GM12878 (cell line): ENCODE data around the gene RHCG. TPM values are rescaled to one million over a fixed set of nuclear protein-coding genes. Genes with fewer than 3 reads are reported as not detected.

Experiments
- ATAC-seq: fragments of 200-7000 bp; cut with Tn5 transposase; 3 replicates; pipeline ENCODE4 v1.9.1; 2020; ENCODE audit warnings: mild to moderate bottlenecking, moderate library complexity
- BruUV-seq: library from RNA; stranded (reverse); fragments of 400-500 nt; replicated peaks from 2 replicates; lab custom pipeline; 2021; lab: Mats Ljungman, UMichigan
- CTCF ChIA-PET: fragments of 300-600 bp; sonication (Branson Sonifier 250); formaldehyde crosslinking; extraction: SDS; loops from one replicate; lab custom pipeline; 2021; ENCODE audit warnings: inconsistent platforms; lab: Yijun Ruan, JAX
- POLR2A ChIA-PET: fragments of 350-600 bp; formaldehyde crosslinking; extraction: SDS; loops from one replicate; lab custom pipeline; 2021; ENCODE audit warnings: inconsistent platforms; lab: Charles Lee
- RAD21 ChIA-PET: fragments of 300-600 bp; sonication (Branson Sonifier 250); formaldehyde crosslinking; loops from one replicate; lab custom pipeline; 2023; ENCODE audit warnings: antibody characterized with exemption; ENCODE audit not compliant: unreplicated experiment; lab: Charles Lee
- SMC1A ChIA-PET: fragments of 300-600 bp; sonication (Branson Sonifier 250); formaldehyde crosslinking; loops from one replicate; lab custom pipeline; 2023; ENCODE audit not compliant: unreplicated experiment, uncharacterized antibody; lab: Charles Lee
- DNase-seq: peaks from one replicate; pipeline ENCODE4 v3.0.0-alpha.2; 2011; ENCODE audit warnings: low read depth, low spot score
- FAIRE-seq: peaks from 3 replicates; lab custom pipeline; 2011; peaks lifted over from hg19 to GRCh38; lab: Jason Lieb, UNC
- H2AFZ ChIP-seq: 2 replicates; pipeline ENCODE4 v1.6.0; 2011; ENCODE audit warnings: low read depth, low read length, control low read depth; ENCODE audit not compliant: control insufficient read depth
- H3K27ac ChIP-seq: 2 replicates; pipeline ENCODE4 v1.5.1; 2011; ENCODE audit warnings: control low read depth; ENCODE audit not compliant: control insufficient read depth, insufficient read depth
- H3K27me3 ChIP-seq, 2 experiments: replicated peaks in 1 of 2; 2 replicates each; pipeline versions ENCODE4 v1.6.0 to v1.6.1; 2011; ENCODE audit warnings: low read length in 1 of 2; ENCODE audit not compliant: control insufficient read depth in 2 of 2, insufficient read depth in 2 of 2
- H3K36me3 ChIP-seq, 2 experiments: 2 replicates each; pipeline ENCODE4 v1.5.1; 2011; ENCODE audit warnings: low read length in 1 of 2; ENCODE audit not compliant: control insufficient read depth in 2 of 2, insufficient read depth in 2 of 2
- H3K4me1 ChIP-seq: 2 replicates; pipeline ENCODE4 v1.6.1; 2011; ENCODE audit warnings: mild to moderate bottlenecking, low read length, moderate library complexity, mixed read lengths; ENCODE audit not compliant: control insufficient read depth, insufficient read depth
- H3K4me2 ChIP-seq: 2 replicates; pipeline ENCODE4 v1.6.0; 2011; ENCODE audit warnings: control low read depth; ENCODE audit not compliant: control insufficient read depth, insufficient read depth
- H3K4me3 ChIP-seq: fragments of 200-600 bp; sonication (generic); 2 replicates; pipeline ENCODE4 v1.5.1; 2016
- H3K79me2 ChIP-seq: 2 replicates; pipeline ENCODE4 v1.6.0; 2011; ENCODE audit warnings: low read length; ENCODE audit not compliant: control insufficient read depth, insufficient read depth
- H3K9ac ChIP-seq: 2 replicates; pipeline ENCODE4 v1.8.0; 2011; ENCODE audit warnings: low read length, control low read depth, mixed read lengths; ENCODE audit not compliant: control insufficient read depth, insufficient read depth
- H3K9me3 ChIP-seq: replicated peaks from 3 replicates; pipeline ENCODE4 v1.5.1; 2011; ENCODE audit warnings: mild to moderate bottlenecking, low read length; ENCODE audit not compliant: control insufficient read depth, insufficient read depth
- H4K20me1 ChIP-seq: 2 replicates; pipeline ENCODE4 v1.6.0; 2011; ENCODE audit not compliant: control insufficient read depth, insufficient read depth
- CBX3 ChIP-seq: fragments of 200-600 bp; sonication (generic); IDR thresholded peaks from 2 replicates; pipeline ENCODE4 v1.6.1; 2016; ENCODE audit warnings: low read depth, borderline replicate concordance
- E2F4 ChIP-seq: IDR thresholded peaks from 2 replicates; pipeline ENCODE4 v1.6.1; 2012; ENCODE audit warnings: low read depth, low read length, improper control_type of control experiment
- FOXK2 ChIP-seq: fragments of 450-650 bp; IDR thresholded peaks from 2 replicates; pipeline ENCODE4 v1.6.1; 2017; ENCODE audit warnings: mild to moderate bottlenecking, moderate library complexity
- FOXM1 ChIP-seq: IDR thresholded peaks from 2 replicates; pipeline ENCODE4 v1.6.1; 2012; ENCODE audit warnings: low read depth, mild to moderate bottlenecking, inconsistent platforms, low read length, moderate library complexity
- HCFC1 ChIP-seq: fragments of 150-350 bp; IDR thresholded peaks from 2 replicates; pipeline ENCODE4 v1.6.1; 2014; ENCODE audit warnings: low read length
- HDAC6 ChIP-seq: fragments of 200-600 bp; sonication (generic); IDR thresholded peaks from one replicate; pipeline ENCODE4 v1.8.0; 2017; ENCODE audit warnings: antibody characterized with exemption; ENCODE audit not compliant: unreplicated experiment
- HSF1 ChIP-seq: fragments of 150-350 bp; IDR thresholded peaks from 2 replicates; pipeline ENCODE4 v1.6.1; 2014; ENCODE audit warnings: mild to moderate bottlenecking, low read depth, low read length
- IRF5 ChIP-seq: fragments of 450-650 bp; IDR thresholded peaks from 2 replicates; pipeline ENCODE4 v1.6.1; 2017; ENCODE audit warnings: borderline replicate concordance
- KLF5 ChIP-seq: fragments of 450-650 bp; IDR thresholded peaks from 2 replicates; pipeline ENCODE4 v1.6.1; 2014; ENCODE audit warnings: mild to moderate bottlenecking; ENCODE audit not compliant: partially characterized antibody
- MEF2A ChIP-seq: IDR thresholded peaks from 2 replicates; pipeline ENCODE4 v1.6.1; 2011; ENCODE audit warnings: low read depth, mild to moderate bottlenecking, low read length, moderate library complexity; ENCODE audit not compliant: insufficient read depth
- NR2C2 ChIP-seq: IDR thresholded peaks from 2 replicates; pipeline ENCODE4 v1.6.1; 2011; ENCODE audit warnings: borderline replicate concordance, low read depth; ENCODE audit not compliant: control insufficient read depth, insufficient read length
- RBBP5 ChIP-seq: fragments of 200-600 bp; sonication (generic); conservative IDR thresholded peaks from 2 replicates; pipeline ENCODE4 v1.6.1; 2016
- RUNX3 ChIP-seq: IDR thresholded peaks from 2 replicates; pipeline ENCODE4 v1.6.1; 2012; ENCODE audit warnings: low read length, inconsistent platforms
- SIX5 ChIP-seq: IDR thresholded peaks from 2 replicates; pipeline ENCODE4 v1.6.1; 2011; ENCODE audit warnings: mild to moderate bottlenecking, low read depth, low read length, moderate library complexity; ENCODE audit not compliant: severe bottlenecking
- SKIL ChIP-seq: fragments of 450-650 bp; IDR thresholded peaks from 2 replicates; pipeline ENCODE4 v1.6.1; 2017; ENCODE audit warnings: mild to moderate bottlenecking, low read depth, inconsistent platforms; ENCODE audit not compliant: poor library complexity, severe bottlenecking
- SMAD5 ChIP-seq: IDR thresholded peaks from 2 replicates; pipeline ENCODE4 v1.6.1; 2016; ENCODE audit warnings: antibody characterized with exemption, low read depth
- SRF ChIP-seq, 2 experiments: IDR thresholded peaks; 2 replicates each; pipeline ENCODE4 v1.6.1; 2011; ENCODE audit warnings: low read depth in 2 of 2, low read length in 2 of 2, mild to moderate bottlenecking in 1 of 2, moderate library complexity in 1 of 2
- ZNF274 ChIP-seq: IDR thresholded peaks from one replicate; pipeline ENCODE4 v1.8.0; 2011; ENCODE audit not compliant: insufficient read length, insufficient read depth
- ZNF384 ChIP-seq: IDR thresholded peaks from 2 replicates; pipeline ENCODE4 v1.6.1; 2012; ENCODE audit warnings: low read depth, mild to moderate bottlenecking, low read length, improper control_type of control experiment, borderline replicate concordance
- WGBS: methylation state at CpG from one replicate; pipeline ENCODE4 v1.1.6; 2016; ENCODE audit warnings: low lambda C conversion rate; ENCODE audit not compliant: insufficient replicate concordance, insufficient coverage; ENCODE audit errors: missing lambda C conversion rate; 5-methylcytosine and 5-hydroxymethylcytosine counted together
- in situ Hi-C: fragments of 300-500 bp; cut with MboI; formaldehyde crosslinking; loops from 9 replicates; pipeline ENCODE4 v1.14.3; 2018; ENCODE audit warnings: mixed read lengths
- intact Hi-C: fragments of 100-400 bp; cut with micrococcal nuclease; formaldehyde crosslinking; loops from one replicate; pipeline ENCODE4 v1.14.2; 2022; ENCODE audit not compliant: unreplicated experiment
- polyA plus RNA-seq, 11 experiments: library from polyadenylated mRNA; depleted of rRNA in 4 of 11; unstranded in 6 of 11; stranded (reverse) in 5 of 11; fragments of >200 nt; fragmentation: Nextera tagmentation in 4 of 11; fragmentation: Illumina TruSeq in 1 of 11; extraction: Ambion mirVana in 4 of 11; extraction: Trizol in 1 of 11; gene quantifications; 1 replicate in 1 of 11; 2 replicates in 10 of 11; pipeline versions ENCODE4 v1.2.1 to v1.2.3, GENCODE V29; 2011 to 2016; ENCODE audit warnings: inconsistent platforms in 2 of 11, missing spikeins in 2 of 11, low read depth in 1 of 11
- total RNA-seq, 4 experiments: library from RNA; depleted of rRNA in 3 of 4; stranded (reverse); fragments of >200 nt in 3 of 4; fragmentation: Illumina TruSeq in 1 of 4; extraction: Trizol in 1 of 4; gene quantifications; 2 replicates each; pipeline versions ENCODE4 v1.2.1 to v1.2.3, GENCODE V29; 2013 to 2021

The RHCG gene
- total and polyA plus RNA-seq, 10 of the 15 experiments (the other 5 are each of a cell fraction or from before 2014, with no cell fraction given), result 0.05 to 0.11 TPM; not detected in 8

- ChIA-PET CTCF (interaction anchor here (1.0 to 1.1 kb wide), 2 partner anchors 12 to 36 kb away, joined by 4 to 7 read pairs; no protein-coding TSS in a partner anchor), RAD21 (no interaction called here)
- in situ Hi-C loops, result no loop called here
Observed at GRCh38 chr15:89530976-89531375, 34.6 kb upstream of the RHCG start.

More at GRCh38 chr15:89530976-89531375, 34.6 kb upstream of the RHCG start:
- Histone ChIP-seq H3K36me3 (no peaks in the 10 kb centered on the region), H3K79me2 (no peaks in the 10 kb centered on the region), H3K4me2 (no peak overlapping the region), H2AFZ (no peak overlapping the region), H3K4me3 (no peak overlapping the region), H3K4me1 (no peaks in the 10 kb centered on the region), H3K27ac (no peak overlapping the region), H3K27me3 (no peaks in the 10 kb centered on the region), H4K20me1 (no peaks in the 10 kb centered on the region), H3K9me3 (no peaks in the 10 kb centered on the region; the same call in 2 of the 3 replicates), H3K9ac (no peak overlapping the region)
- WGBS, result 82% methylated on average over 5 of the region's 5 CpGs
- no TSS peak for BruUV-seq
- FAIRE-seq, result no peak
- DNase-seq, result no peak
- SMC1A ChIA-PET, result interaction anchor here (1.0 kb wide), 1 partner anchor 9 kb away, joined by 3 read pairs; no protein-coding TSS in a partner anchor
- intact Hi-C loops, result no loop called here
- POLR2A ChIA-PET, result no interaction called here
- TF ChIP-seq HDAC6 (no peak), SRF (IDR thresholded peaks at IDR 0.05; ENCODE audit: low read depth in 2 of 2, low read length in 2 of 2) (no peak), HSF1 (no peak), ZNF384 (no peak), SKIL (no peak), NR2C2 (no peak), IRF5 (no peak), CBX3 (no peak), KLF5 (no peak), SIX5 (no peak), FOXM1 (no peak), E2F4 (no peak), RUNX3 (no peak), FOXK2 (no peak), MEF2A (no peak), RBBP5 (no peak), SMAD5 (no peak), HCFC1 (no peak), ZNF274 (no peak)
- ATAC-seq, result no peak
